ENCODE measurements around the gene ACBD4. TPM values are rescaled to one million over a fixed set of nuclear protein-coding genes. Genes with fewer than 3 reads are reported as not detected.

ACBD4 gene
- total and polyA plus RNA-seq, 2 of the 13 experiments (the other 11 are each of a cell fraction or from before 2014, with no cell fraction given): 16.1 to 26.9 TPM

- no peaks in the 10 kb centered on the region for H4K20me1 ChIP-seq (ENCODE audit: insufficient read depth, low read length)
- no peak overlapping the region for H3K4me2 ChIP-seq (ENCODE audit: low read depth, low read length)
- no TSS peak for BruUV-seq (replicated peaks)
- ChIA-PET POLR2A (interaction anchor here (0.7 to 24.3 kb wide), 3 partner anchors 14 to 32 kb away, joined by 3 to 2487 read pairs (median 7); partner anchors contain the start of genes HEXIM1 and HEXIM2), CTCF (ENCODE audit: low intra/inter-chr PET ratio, low total read pairs) (no interaction called here)
- FAIRE-seq: no peak
- peaks cover 15 to 29% of the 10 kb centered on the region in 2 experiments for H3K36me3 ChIP-seq (replicated peaks in 1 of 2; ENCODE audit: control insufficient read depth in 1 of 2, insufficient read depth in 2 of 2, low read length in 2 of 2)
- H3K9ac ChIP-seq (ENCODE audit: insufficient read depth, low read depth, low read length): no peak overlapping the region
- H3K27ac ChIP-seq (ENCODE audit: extremely low read length, insufficient read depth, low read length): peak overlapping the region; percentile 10
- in situ Hi-C loops (cut with HindIII; ENCODE audit: extremely low pct_ligation_motif_present, low pct_unique_long_range_greater_than_20kb): no loop called here
- intact Hi-C loops (cut with micrococcal nuclease; ENCODE audit: unreplicated experiment): no loop called here
- H3K4me3 ChIP-seq (replicated peaks in 1 of 3; ENCODE audit: insufficient read depth in 1 of 3, low read depth in 2 of 3, low read length in 3 of 3): no peak overlapping the region
- H3K4me1 ChIP-seq (ENCODE audit: insufficient read depth, low read length): peaks cover 58% of the 10 kb centered on the region
- H3K79me2 ChIP-seq (ENCODE audit: insufficient read depth, low read length): peaks cover 4% of the 10 kb centered on the region
- no peaks in the 10 kb centered on the region for H3K27me3 ChIP-seq (ENCODE audit: control insufficient read depth in 1 of 2, insufficient read depth in 2 of 2, low read length in 2 of 2)
- no peak for ATAC-seq
- no peak overlapping the region for H2AFZ ChIP-seq (ENCODE audit: low read length)
- DNase-seq (ENCODE audit: low spot score): no peak
- no peaks in the 10 kb centered on the region for H3K9me3 ChIP-seq (ENCODE audit: low read length)
- 97% methylated on average over 43 of the region's 43 CpGs for WGBS (ENCODE audit: low lambda C conversion rate)
- TF ChIP-seq ZNF646 (CRISPR knock-in tag; IDR thresholded peaks at IDR 0.05) (no peak), PATZ1 (CRISPR knock-in tag; IDR thresholded peaks at IDR 0.05) (no peak), ZNF883 (CRISPR knock-in tag; IDR thresholded peaks at IDR 0.05; ENCODE audit: not compliant biosample characterization) (peak; percentile 15), BORCS8-MEF2B (CRISPR knock-in tag; IDR thresholded peaks at IDR 0.05) (peak; percentile 32; the same call in 1 of the 2 replicates), THAP8 (CRISPR knock-in tag; IDR thresholded peaks at IDR 0.05; ENCODE audit: borderline replicate concordance) (no peak), ZNF703 (CRISPR knock-in tag; IDR thresholded peaks at IDR 0.05; ENCODE audit: borderline replicate concordance) (no peak), AGO2 (optimal IDR thresholded peaks at IDR 0.05; ENCODE audit: low read depth, low read length) (peak; percentile 89), ZNF616 (CRISPR knock-in tag; IDR thresholded peaks at IDR 0.05; ENCODE audit: low read depth) (no peak), NKX3-1 (CRISPR knock-in tag; IDR thresholded peaks at IDR 0.05) (no peak), ZNF484 (CRISPR knock-in tag; IDR thresholded peaks at IDR 0.05; ENCODE audit: borderline replicate concordance, low read depth) (no peak), TEF (CRISPR knock-in tag; IDR thresholded peaks at IDR 0.05) (no peak), HNRNPL (IDR thresholded peaks at IDR 0.05; ENCODE audit: low read depth, low read length) (0 out of 2 replicates have a peak, but pooled peaks have one; percentile 2)
These were observed 33.7 kb downstream of the ACBD4 start for GRCh38 chr17:45168991-45169752.
